ENCODE results near the gene KCNJ9.

Gene KCNJ9

DNA sequence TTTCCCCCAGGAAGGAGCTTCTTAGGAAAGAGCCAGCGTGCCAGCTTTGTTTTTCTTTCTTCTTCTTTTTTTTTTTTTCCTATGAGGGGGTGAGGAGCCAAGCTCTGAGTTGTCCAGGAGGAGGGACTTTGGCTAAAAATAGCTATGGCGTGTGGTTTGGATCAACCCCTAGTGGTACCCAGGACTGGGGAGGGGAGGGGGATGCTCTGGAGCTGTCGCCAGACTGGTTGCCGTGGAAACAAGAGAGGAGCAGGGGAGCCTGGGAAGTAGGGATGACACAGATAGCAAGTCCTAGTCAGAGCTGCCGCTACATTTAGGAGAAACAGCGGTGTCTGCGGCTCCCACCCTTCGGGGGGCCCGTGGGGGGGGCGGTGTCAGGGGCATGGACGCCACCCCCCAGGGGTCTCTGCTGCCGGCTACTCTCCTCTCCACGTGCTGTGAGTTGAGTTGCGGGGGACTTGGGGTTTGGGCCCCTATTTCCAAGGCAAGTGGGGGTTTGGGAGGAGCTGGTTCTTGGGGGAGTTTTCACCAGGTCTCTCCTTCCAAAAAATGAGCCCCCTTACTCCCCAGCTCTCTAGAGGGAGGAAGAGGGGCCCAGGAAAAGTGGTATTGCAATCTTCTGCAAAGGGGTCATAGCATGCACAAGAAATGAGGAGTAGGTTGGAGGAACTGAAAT, at the start of gene KCNJ9:
Gene KCNJ9, plus strand, starts transcription at position 278 of the 676 bp plus-strand sequence. CDS start 2,493 bp downstream, outside the sequence.
- TF ChIP-seq, protein P1, sequence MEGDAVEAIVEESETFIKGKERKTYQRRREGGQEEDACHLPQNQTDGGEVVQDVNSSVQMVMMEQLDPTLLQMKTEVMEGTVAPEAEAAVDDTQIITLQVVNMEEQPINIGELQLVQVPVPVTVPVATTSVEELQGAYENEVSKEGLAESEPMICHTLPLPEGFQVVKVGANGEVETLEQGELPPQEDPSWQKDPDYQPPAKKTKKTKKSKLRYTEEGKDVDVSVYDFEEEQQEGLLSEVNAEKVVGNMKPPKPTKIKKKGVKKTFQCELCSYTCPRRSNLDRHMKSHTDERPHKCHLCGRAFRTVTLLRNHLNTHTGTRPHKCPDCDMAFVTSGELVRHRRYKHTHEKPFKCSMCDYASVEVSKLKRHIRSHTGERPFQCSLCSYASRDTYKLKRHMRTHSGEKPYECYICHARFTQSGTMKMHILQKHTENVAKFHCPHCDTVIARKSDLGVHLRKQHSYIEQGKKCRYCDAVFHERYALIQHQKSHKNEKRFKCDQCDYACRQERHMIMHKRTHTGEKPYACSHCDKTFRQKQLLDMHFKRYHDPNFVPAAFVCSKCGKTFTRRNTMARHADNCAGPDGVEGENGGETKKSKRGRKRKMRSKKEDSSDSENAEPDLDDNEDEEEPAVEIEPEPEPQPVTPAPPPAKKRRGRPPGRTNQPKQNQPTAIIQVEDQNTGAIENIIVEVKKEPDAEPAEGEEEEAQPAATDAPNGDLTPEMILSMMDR (IDR thresholded peaks at IDR 0.05; ENCODE audit: low read depth, low read length, missing control alignments): no peak
- no peaks in the 10 kb centered on the region for H3K36me3 ChIP-seq (replicated peaks)
- H3K27me3 ChIP-seq (replicated peaks): peaks cover 52% of the 10 kb centered on the region
- H3K27ac ChIP-seq: no peak within 1 kb of the TSS
- no peak for DNase-seq
- in situ Hi-C loops (cut with HindIII; ENCODE audit: low pct_ligation_motif_present, low sequenced_read_pairs): no loop called here
- no peak within 1 kb of the TSS for H3K4me3 ChIP-seq (ENCODE audit: low read depth, low read length)

DNA sequence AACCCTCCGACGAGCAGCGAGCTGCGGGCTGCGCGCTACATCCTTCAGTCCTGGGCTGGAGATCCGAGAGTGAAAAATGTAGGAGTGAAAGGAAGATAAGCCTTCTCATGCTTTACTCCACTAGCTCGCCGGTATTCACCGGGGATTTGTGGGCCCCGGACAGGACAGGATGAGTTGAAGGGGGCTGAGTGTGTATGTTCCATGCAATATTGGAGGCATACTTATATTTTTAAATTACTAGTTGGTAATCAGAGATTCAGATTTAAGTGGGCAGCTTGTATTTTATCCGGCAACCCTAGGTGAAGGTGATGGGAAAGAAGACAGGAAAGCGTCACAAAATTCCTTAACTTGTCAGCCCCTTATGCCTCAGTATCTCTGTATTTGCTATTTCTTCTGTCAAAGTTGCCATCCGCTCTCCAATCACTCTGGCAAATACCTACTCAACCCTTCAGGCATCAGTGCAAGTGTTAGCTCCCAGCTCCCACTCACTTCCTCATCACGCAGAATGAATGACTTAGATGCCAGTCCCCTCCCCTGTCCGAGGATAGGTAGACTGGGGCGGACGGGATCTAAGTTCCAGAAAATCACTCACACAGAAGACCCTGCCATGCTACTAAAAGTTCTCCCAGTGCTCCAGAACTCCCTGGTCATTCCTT, 49.0 kb upstream of the KCNJ9 start:
- DNase-seq: no peak
- TF ChIP-seq, protein P1 (IDR thresholded peaks at IDR 0.05; ENCODE audit: low read depth, low read length, missing control alignments): no peak
- no peak overlapping the region for H3K27ac ChIP-seq
- no peaks in the 10 kb centered on the region for H3K27me3 ChIP-seq (replicated peaks)
- H3K4me3 ChIP-seq (ENCODE audit: low read depth, low read length): peak overlapping the region; percentile 88
- H3K36me3 ChIP-seq (replicated peaks): no peaks in the 10 kb centered on the region
- in situ Hi-C loops (cut with HindIII; ENCODE audit: low pct_ligation_motif_present, low sequenced_read_pairs): no loop called here

DNA sequence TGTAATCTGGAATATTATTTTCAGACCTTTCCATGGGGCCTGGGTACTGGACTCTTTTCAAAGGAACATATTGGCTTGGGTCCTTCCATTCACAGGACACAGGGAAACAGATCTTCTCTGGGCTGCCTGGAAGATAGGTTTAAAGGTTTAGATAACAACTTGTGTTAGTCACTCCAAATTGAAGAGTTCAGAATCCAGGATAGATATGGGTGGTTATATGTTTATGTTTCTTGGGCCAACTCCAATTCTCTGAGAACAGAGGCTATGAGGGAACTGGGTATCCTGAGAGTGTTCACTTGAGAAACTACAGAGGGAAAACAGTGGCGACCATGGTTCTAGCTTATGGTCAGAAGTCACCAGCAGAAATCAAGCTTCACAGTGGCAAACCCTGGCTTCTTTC, 40.9 kb upstream of the KCNJ9 start:
- Histone ChIP-seq H3K4me3 (ENCODE audit: low read depth, low read length) (no peak overlapping the region), H3K36me3 (replicated peaks) (no peaks in the 10 kb centered on the region), H3K27ac (no peak overlapping the region), H3K27me3 (replicated peaks) (peaks cover 11% of the 10 kb centered on the region)
- no peak for DNase-seq
- TF ChIP-seq, protein P1 (IDR thresholded peaks at IDR 0.05; ENCODE audit: low read depth, low read length, missing control alignments): no peak
- in situ Hi-C loops (cut with HindIII; ENCODE audit: low pct_ligation_motif_present, low sequenced_read_pairs): no loop called here

- Histone ChIP-seq H3K27ac (no peak overlapping the region), H3K4me3 (ENCODE audit: low read depth, low read length) (no peak overlapping the region), H3K27me3 (replicated peaks) (peaks cover 25% of the 10 kb centered on the region), H3K36me3 (replicated peaks) (no peaks in the 10 kb centered on the region)
- in situ Hi-C loops (cut with HindIII; ENCODE audit: low pct_ligation_motif_present, low sequenced_read_pairs): no loop called here
- TF ChIP-seq, protein P1 (IDR thresholded peaks at IDR 0.05; ENCODE audit: low read depth, low read length, missing control alignments): no peak
- no peak for DNase-seq
Observed at GRCh38 chr1:160043543-160043942, 37.8 kb upstream of the KCNJ9 start.

GRCh38 chr1:160045653-160046052, 35.7 kb upstream of the KCNJ9 start:
- in situ Hi-C loops (cut with HindIII; ENCODE audit: low pct_ligation_motif_present, low sequenced_read_pairs): no loop called here

More at GRCh38 chr1:160045653-160046052, 35.7 kb upstream of the KCNJ9 start:
- Histone ChIP-seq H3K27me3 (replicated peaks) (peaks cover 24% of the 10 kb centered on the region), H3K27ac (no peak overlapping the region), H3K36me3 (replicated peaks) (no peaks in the 10 kb centered on the region), H3K4me3 (ENCODE audit: low read depth, low read length) (no peak overlapping the region)
- DNase-seq: no peak
- TF ChIP-seq, protein P1 (IDR thresholded peaks at IDR 0.05; ENCODE audit: low read depth, low read length, missing control alignments): no peak
